Uterus (tissue), 4 donors: Measurements from ENCODE around the gene HOXD8. TPM values are rescaled to one million over a fixed set of nuclear protein-coding genes. Genes with fewer than 3 reads are reported as not detected.

Experiments
- DNase-seq, 2 donors: peaks; one replicate each; pipeline ENCODE4 v3.0.0-alpha.2; 2019 to 2020
- H3K27ac ChIP-seq, 2 donors: fragments of 200-600 bp; sonication (generic); 1 replicate in 1 of 2; 2 replicates in 1 of 2; pipeline ENCODE4 v1.5.1; 2016 to 2018
- H3K27me3 ChIP-seq, 2 donors: fragments of 200-600 bp; sonication (generic); one replicate each; pipeline ENCODE4 v1.5.1; 2018 to 2019; ENCODE audit warnings: control low read depth in 1 of 2
- H3K36me3 ChIP-seq, 2 donors: fragments of 200-600 bp; sonication (generic); one replicate each; pipeline ENCODE4 v1.5.1; 2019; ENCODE audit warnings: control low read depth in 1 of 2
- H3K4me1 ChIP-seq, 2 donors: fragments of 200-600 bp; sonication (generic); one replicate each; pipeline ENCODE4 v1.5.1; 2018 to 2019; ENCODE audit warnings: control low read depth in 1 of 2
- H3K4me3 ChIP-seq, 2 donors: fragments of 200-600 bp; sonication (generic); 1 replicate in 1 of 2; 2 replicates in 1 of 2; pipeline ENCODE4 v1.5.1; 2018 to 2019; ENCODE audit warnings: mild to moderate bottlenecking in 1 of 2
- H3K9me3 ChIP-seq, 2 donors: fragments of 200-600 bp; sonication (generic); one replicate each; pipeline ENCODE4 v1.5.1; 2019; ENCODE audit warnings: control low read depth in 1 of 2
- POLR2A ChIP-seq, 2 donors: fragments of 450-650 bp; IDR thresholded peaks; one replicate each; pipeline ENCODE4 v1.6.1; 2016; ENCODE audit warnings: antibody characterized with exemption in 2 of 2, mild to moderate bottlenecking in 1 of 2, moderate library complexity in 1 of 2
- intact Hi-C: fragments of 100-400 bp; cut with DNase I; formaldehyde crosslinking; loops from one replicate; pipeline ENCODE4 v1.15.1; 2023; ENCODE audit warnings: low total_unique reads
- total RNA-seq, 4 donors: library from RNA; depleted of rRNA in 3 of 4; stranded (reverse); fragments of >200 nt in 3 of 4; gene quantifications; one replicate each; pipeline versions ENCODE4 v1.1.0 to v1.2.4, GENCODE V29; 2014 to 2023
- TF ChIP-seq, protein P1 (sequence below), 4 experiments: fragments of 200-600 bp in 2 of 4; fragments of 450-650 bp in 2 of 4; sonication (generic) in 2 of 4; IDR thresholded peaks; one replicate each; pipeline ENCODE4 v1.5.1; 2016 to 2019; ENCODE audit warnings: antibody characterized with exemption in 4 of 4, mild to moderate bottlenecking in 2 of 4, moderate library complexity in 1 of 4
- donor health status: DM: yes; HTN: yes; CAD: no.

The HOXD8 gene
- total RNA-seq, 4 donors from 2014 or later, result 25.8 to 75.6 (median 48.0) TPM

DNA sequence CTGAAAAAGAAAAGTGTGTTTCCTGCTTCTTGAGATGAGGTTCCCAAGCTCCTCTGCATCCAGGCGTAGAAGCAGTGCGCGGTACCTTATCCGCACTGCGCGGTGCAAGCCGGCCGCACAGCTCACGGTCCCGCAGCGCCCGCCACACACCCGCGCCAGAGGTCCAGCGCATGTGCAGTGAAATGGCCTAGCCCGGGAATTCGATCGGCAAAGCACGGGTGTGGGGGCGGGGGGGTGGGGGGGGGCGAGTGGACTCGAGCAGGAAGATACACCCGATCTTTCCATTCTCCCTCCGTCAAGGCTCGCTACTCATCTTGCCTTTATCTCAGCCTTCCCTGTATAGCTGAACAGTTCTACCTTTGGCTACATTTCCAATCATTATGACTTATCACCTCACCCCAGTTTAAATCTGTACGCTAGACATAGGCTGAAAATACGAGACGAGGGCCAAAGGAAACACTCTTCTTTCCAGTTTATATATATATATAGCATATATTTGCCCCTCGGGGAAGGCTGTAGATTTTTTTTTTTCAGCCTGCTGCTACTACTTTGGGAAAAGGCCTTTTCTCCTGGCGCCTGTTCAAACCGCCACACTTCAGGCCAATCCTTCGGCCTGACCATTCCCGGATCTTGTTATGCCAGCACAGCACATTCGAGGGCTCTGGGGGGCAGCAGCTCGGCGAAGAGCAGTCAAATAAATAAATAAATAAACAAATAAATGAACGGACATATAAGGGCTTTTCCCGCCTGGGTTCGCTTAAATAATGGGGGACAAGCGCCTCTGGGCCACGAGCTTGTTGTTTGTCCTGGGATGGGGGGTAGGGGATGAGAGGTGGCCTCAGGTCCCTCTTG lies 10.4 kb downstream of the HOXD8 start:
- Histone ChIP-seq H3K4me3 (peak overlapping the region; percentile 72 to 85), H3K27me3 (no peaks in the 10 kb centered on the region), H3K9me3 (no peaks in the 10 kb centered on the region), H3K27ac (peak overlapping the region; percentile 98 to 99), H3K36me3 (no peaks in the 10 kb centered on the region), H3K4me1 (peaks cover 5 to 16% of the 10 kb centered on the region in 2 donors)
- DNase-seq, result peak; percentile 65 to 77
- TF ChIP-seq, protein P1, sequence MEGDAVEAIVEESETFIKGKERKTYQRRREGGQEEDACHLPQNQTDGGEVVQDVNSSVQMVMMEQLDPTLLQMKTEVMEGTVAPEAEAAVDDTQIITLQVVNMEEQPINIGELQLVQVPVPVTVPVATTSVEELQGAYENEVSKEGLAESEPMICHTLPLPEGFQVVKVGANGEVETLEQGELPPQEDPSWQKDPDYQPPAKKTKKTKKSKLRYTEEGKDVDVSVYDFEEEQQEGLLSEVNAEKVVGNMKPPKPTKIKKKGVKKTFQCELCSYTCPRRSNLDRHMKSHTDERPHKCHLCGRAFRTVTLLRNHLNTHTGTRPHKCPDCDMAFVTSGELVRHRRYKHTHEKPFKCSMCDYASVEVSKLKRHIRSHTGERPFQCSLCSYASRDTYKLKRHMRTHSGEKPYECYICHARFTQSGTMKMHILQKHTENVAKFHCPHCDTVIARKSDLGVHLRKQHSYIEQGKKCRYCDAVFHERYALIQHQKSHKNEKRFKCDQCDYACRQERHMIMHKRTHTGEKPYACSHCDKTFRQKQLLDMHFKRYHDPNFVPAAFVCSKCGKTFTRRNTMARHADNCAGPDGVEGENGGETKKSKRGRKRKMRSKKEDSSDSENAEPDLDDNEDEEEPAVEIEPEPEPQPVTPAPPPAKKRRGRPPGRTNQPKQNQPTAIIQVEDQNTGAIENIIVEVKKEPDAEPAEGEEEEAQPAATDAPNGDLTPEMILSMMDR (IDR thresholded peaks at IDR 0.05), result no peak
- TF ChIP-seq POLR2A (IDR thresholded peaks at IDR 0.05), result peak in 1 of 2 donors; percentile 23
- intact Hi-C loops, result loop anchor here (5.0 kb wide), 3 partner anchors 317 to 497 kb away; no protein-coding TSS in a partner anchor

DNA sequence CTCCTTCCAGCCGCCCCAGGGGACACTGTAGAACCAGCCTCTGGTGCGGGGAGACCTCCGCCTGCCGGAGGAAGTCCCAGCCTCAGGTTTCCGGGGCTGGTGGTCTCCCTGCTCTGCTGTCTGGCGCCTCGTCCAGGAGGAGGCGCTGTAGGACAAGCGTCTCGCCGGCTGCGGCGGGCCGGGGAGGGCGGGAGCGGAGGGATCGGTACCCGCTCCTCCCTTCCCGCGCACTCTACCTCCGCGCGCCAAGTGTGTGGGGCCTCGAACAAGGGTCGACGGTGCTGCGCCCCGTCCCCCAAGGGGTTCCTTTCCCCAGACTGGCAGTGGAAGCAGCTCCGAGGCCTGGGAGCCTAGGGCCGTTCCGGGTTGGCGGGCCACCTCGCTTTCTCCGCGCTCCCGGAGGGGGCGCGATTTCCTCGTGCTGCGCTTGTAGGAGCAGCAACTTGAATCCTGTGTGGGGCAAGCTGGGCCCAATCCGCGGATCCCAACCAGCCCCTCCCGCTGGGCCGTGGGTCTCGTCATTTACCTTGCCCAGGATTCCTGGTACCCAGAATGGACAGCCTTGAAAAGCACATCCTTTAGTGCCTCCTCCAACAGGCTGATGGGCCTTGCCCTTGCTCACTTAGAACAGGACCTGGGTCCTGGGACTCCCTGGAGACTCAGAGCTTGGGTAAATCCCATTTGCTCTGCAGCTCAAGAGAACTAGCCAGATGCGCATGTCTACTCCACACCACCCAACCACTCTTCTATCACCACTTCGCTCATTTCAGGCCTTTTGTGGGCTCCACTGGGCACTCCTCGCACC lies 11.2 kb downstream of the HOXD8 start:
- H3K4me1 ChIP-seq, result peaks cover 8 to 10% of the 10 kb centered on the region in 2 donors
- peak; percentile 81 to 88 for DNase-seq
- peak in 1 of 2 donors; percentile 43 for TF ChIP-seq POLR2A (IDR thresholded peaks at IDR 0.05)
- TF ChIP-seq, protein P1 (IDR thresholded peaks at IDR 0.05), result peak; percentile 94 to 99 (median 96)
- intact Hi-C loops, result loop anchor here (5.0 kb wide), 3 partner anchors 317 to 497 kb away; no protein-coding TSS in a partner anchor
- H3K27ac ChIP-seq, result peak overlapping the region; percentile 98 to 99
- no peaks in the 10 kb centered on the region for H3K9me3 ChIP-seq
- H3K4me3 ChIP-seq, result peak overlapping the region; percentile 72 to 85
- H3K27me3 ChIP-seq, result no peaks in the 10 kb centered on the region
- H3K36me3 ChIP-seq, result no peaks in the 10 kb centered on the region

DNA sequence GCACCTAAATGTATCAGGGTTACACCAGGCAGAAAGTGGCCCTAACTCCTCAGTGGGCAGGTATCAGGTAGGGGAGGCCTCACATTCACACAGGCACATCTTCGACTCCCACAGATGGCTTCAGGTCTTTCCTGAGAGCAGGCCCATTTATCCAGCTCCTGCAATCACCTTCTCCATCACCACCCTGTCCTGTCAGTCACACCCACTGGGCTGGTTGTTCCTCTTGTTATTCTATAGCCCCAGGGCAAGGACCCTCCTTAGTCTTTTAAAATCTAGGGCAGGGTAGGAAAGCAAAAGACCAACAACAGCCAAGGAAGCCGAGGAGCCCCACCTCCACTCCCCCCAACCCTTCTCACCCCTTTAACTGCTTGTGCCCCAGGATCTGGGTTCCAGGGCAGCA lies 12.8 kb downstream of the HOXD8 start:
- H3K4me3 ChIP-seq, result no peak overlapping the region

DNA sequence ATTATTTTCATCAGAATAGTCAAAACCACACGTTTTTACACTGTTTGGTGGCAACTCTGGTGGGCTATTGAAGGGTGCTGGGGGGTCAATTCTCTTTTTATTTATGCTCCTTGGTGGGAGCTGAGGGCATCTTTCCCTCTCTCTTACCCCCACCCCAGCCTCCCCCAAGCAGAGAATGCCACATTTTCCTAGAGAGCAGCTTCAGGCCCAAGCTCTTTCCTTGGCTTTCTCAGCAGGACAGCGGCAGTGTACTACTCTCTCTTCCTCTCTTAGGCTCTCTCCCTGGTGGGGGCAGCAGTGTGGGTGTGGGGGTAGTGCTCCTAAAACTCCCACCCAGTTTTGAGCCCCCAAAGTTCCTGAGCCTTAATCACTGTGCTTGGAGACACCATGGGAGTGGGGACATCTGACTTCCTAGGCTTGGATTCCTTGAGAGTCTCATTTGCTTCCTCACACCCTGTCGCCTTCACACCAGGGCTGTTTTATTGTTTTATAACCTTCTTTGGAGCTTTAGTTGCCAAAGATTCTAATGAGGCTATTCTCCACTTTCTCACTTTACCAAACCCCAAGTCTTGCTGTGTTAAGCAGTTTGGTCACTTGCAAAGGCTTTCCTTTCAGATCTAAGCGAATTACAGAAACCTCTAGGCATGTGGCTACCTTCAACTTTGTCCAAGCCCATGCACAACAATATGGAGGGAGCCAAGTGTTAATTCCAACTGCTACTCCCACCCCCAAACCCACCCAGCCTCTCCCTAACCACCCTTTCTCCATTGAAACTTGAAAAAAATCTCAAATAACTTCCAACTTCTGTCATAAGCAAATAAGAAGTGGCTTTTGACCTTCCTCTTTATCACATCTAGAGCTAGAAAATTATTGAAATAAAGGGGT lies 15.8 kb downstream of the HOXD8 start:
- H3K27me3 ChIP-seq, result no peaks in the 10 kb centered on the region
- TF ChIP-seq POLR2A (IDR thresholded peaks at IDR 0.05), result no peak
- TF ChIP-seq, protein P1 (IDR thresholded peaks at IDR 0.05), result no peak
- no peaks in the 10 kb centered on the region for H3K36me3 ChIP-seq
- intact Hi-C loops, result no loop called here
- H3K4me1 ChIP-seq, result peaks cover 8 to 23% of the 10 kb centered on the region in 2 donors
- H3K27ac ChIP-seq, result peak overlapping the region; percentile 36 to 83
- no peaks in the 10 kb centered on the region for H3K9me3 ChIP-seq
- no peak overlapping the region for H3K4me3 ChIP-seq
- DNase-seq, result no peak

More for the DNA sequence above, 12.8 kb downstream of the HOXD8 start:
- no peaks in the 10 kb centered on the region for H3K27me3 ChIP-seq
- H3K9me3 ChIP-seq, result no peaks in the 10 kb centered on the region
- no peak for TF ChIP-seq POLR2A (IDR thresholded peaks at IDR 0.05)
- TF ChIP-seq, protein P1 (IDR thresholded peaks at IDR 0.05), result no peak
- H3K36me3 ChIP-seq, result no peaks in the 10 kb centered on the region
- H3K27ac ChIP-seq, result no peak overlapping the region
- H3K4me1 ChIP-seq, result peaks cover 8 to 10% of the 10 kb centered on the region in 2 donors
- intact Hi-C loops, result loop anchor here (5.0 kb wide), 3 partner anchors 315 to 495 kb away; no protein-coding TSS in a partner anchor
- no peak for DNase-seq
